PFSK-1 (cell line): ENCODE results near the gene KLHDC8A. TPM values are rescaled to one million over a fixed set of nuclear protein-coding genes. Genes with fewer than 3 reads are reported as not detected.

Source experiments
- FOXP2 ChIP-seq: optimal IDR thresholded peaks from 2 replicates; pipeline ENCODE3; 2011; ENCODE audit warnings: borderline replicate concordance, control low read depth, inconsistent platforms; ENCODE audit not compliant: insufficient read depth; ENCODE audit errors: extremely low read length, extremely low read depth
- POLR2AphosphoS5 ChIP-seq: IDR thresholded peaks from 2 replicates; pipeline ENCODE4 v1.6.1; 2012; ENCODE audit warnings: low read depth, mild to moderate bottlenecking, control low read depth, low read length, moderate library complexity
- REST ChIP-seq, 2 experiments: IDR thresholded peaks; 2 replicates each; pipeline versions ENCODE4 v1.6.1 to v1.8.0; 2011 to 2012; ENCODE audit warnings: low read depth in 2 of 2, low read length in 2 of 2, control low read depth in 1 of 2, inconsistent platforms in 1 of 2, mild to moderate bottlenecking in 1 of 2, moderate library complexity in 1 of 2; ENCODE audit not compliant: insufficient read depth in 1 of 2
- SIN3A ChIP-seq: IDR thresholded peaks from 2 replicates; pipeline ENCODE4 v1.6.1; 2012; ENCODE audit warnings: mild to moderate bottlenecking, low read length, moderate library complexity, borderline replicate concordance; ENCODE audit not compliant: insufficient read depth
- TAF1 ChIP-seq: IDR thresholded peaks from 2 replicates; pipeline ENCODE4 v1.6.1; 2012; ENCODE audit warnings: low read length, control low read depth, borderline replicate concordance; ENCODE audit not compliant: insufficient read depth
- polyA plus RNA-seq: library from polyadenylated mRNA; unstranded; fragments of >200 nt; gene quantifications from one replicate; pipeline ENCODE4 v1.2.1, GENCODE V29; 2012; ENCODE audit warnings: low read depth, missing spikeins; ENCODE audit not compliant: insufficient read length

The KLHDC8A gene
- polyA plus RNA-seq: not detected

- no peak for TF ChIP-seq SIN3A
- no peak for TF ChIP-seq REST (IDR thresholded peaks at IDR 0.05; ENCODE audit: insufficient read depth in 1 of 2, low read depth in 2 of 2, low read length in 2 of 2)
- no peak for TF ChIP-seq TAF1
- TF ChIP-seq POLR2AphosphoS5: no peak
- TF ChIP-seq FOXP2: no peak
Observed at GRCh38 chr1:205356440-205357139, at the start of gene KLHDC8A. Gene KLHDC8A (minus strand): TSS chr1:205356922. CDS start chr1:205343604, 13,318 bp downstream.

- TF ChIP-seq REST (IDR thresholded peaks at IDR 0.05; ENCODE audit: insufficient read depth in 1 of 2, low read depth in 2 of 2, low read length in 2 of 2) (no peak), POLR2AphosphoS5 (no peak), TAF1 (no peak), FOXP2 (no peak), SIN3A (no peak)
Observed at GRCh38 chr1:205398586-205398985, 41.9 kb upstream of the KLHDC8A start.

GRCh38 chr1:205396967-205397616 is 40.4 kb upstream of the KLHDC8A start:
- TF ChIP-seq REST (IDR thresholded peaks at IDR 0.05; ENCODE audit: insufficient read depth in 1 of 2, low read depth in 2 of 2, low read length in 2 of 2) (no peak), SIN3A (no peak), TAF1 (no peak), POLR2AphosphoS5 (no peak), FOXP2 (no peak)

GRCh38 chr1:205395616-205396015 is 38.9 kb upstream of the KLHDC8A start:
- no peak for TF ChIP-seq FOXP2
- TF ChIP-seq TAF1: no peak
- no peak for TF ChIP-seq SIN3A
- TF ChIP-seq POLR2AphosphoS5: no peak
- TF ChIP-seq REST (IDR thresholded peaks at IDR 0.05; ENCODE audit: insufficient read depth in 1 of 2, low read depth in 2 of 2, low read length in 2 of 2): no peak
